H1 (cell line): ENCODE data around the gene DCAF6. TPM values are rescaled to one million over a fixed set of nuclear protein-coding genes. Genes with fewer than 3 reads are reported as not detected.

ENCODE experiments used
- CTCF ChIA-PET: fragments of 300-600 bp; sonication (Branson Sonifier 250); formaldehyde crosslinking; loops from one replicate; lab custom pipeline; 2021; ENCODE audit not compliant: partially characterized antibody; lab: Charles Lee
- POLR2A ChIA-PET: fragments of 300-600 bp; sonication (Branson Sonifier 250); formaldehyde crosslinking; loops from one replicate; lab custom pipeline; 2021; ENCODE audit warnings: inconsistent platforms; ENCODE audit not compliant: partially characterized antibody; lab: Charles Lee
- DNase-seq, 2 experiments: peaks; one replicate each; pipeline versions ENCODE4 v3.0.0 to v3.0.0-alpha.2; 2010 to 2022; ENCODE audit warnings: low spot score in 2 of 2, low read depth in 1 of 2, mixed read lengths in 1 of 2
- FAIRE-seq: peaks from 2 replicates; lab custom pipeline; 2011; peaks lifted over from hg19 to GRCh38; lab: Jason Lieb, UNC
- H2AFZ ChIP-seq: 2 replicates; pipeline ENCODE4 v1.8.1; 2012; ENCODE audit warnings: low read length, inconsistent platforms
- H2AK5ac ChIP-seq: 2 replicates; pipeline ENCODE4 v1.6.1; 2013; ENCODE audit warnings: low read depth, low read length
- H2BK120ac ChIP-seq: replicated peaks from 2 replicates; pipeline ENCODE3; 2013; ENCODE audit warnings: low read depth, low read length, inconsistent platforms
- H2BK12ac ChIP-seq: 2 replicates; pipeline ENCODE4 v1.6.1; 2013; ENCODE audit warnings: low read depth, low read length
- H2BK15ac ChIP-seq: 2 replicates; pipeline ENCODE4 v1.6.1; 2013; ENCODE audit warnings: low read length
- H2BK20ac ChIP-seq: 2 replicates; pipeline ENCODE4 v1.6.1; 2013; ENCODE audit warnings: low read length
- H2BK5ac ChIP-seq: 2 replicates; pipeline ENCODE4 v1.6.1; 2013; ENCODE audit warnings: low read depth, low read length
- H3K14ac ChIP-seq: 2 replicates; pipeline ENCODE4 v1.6.1; 2013; ENCODE audit warnings: inconsistent platforms; ENCODE audit not compliant: insufficient read length
- H3K18ac ChIP-seq: 2 replicates; pipeline ENCODE4 v1.6.1; 2013; ENCODE audit warnings: low read length; ENCODE audit errors: extremely low read depth
- H3K23ac ChIP-seq: 2 replicates; pipeline ENCODE4 v1.6.1; 2013; ENCODE audit warnings: inconsistent platforms; ENCODE audit not compliant: insufficient read length
- H3K23me2 ChIP-seq: 2 replicates; pipeline ENCODE4 v1.6.1; 2013; ENCODE audit warnings: low read depth, low read length
- H3K27ac ChIP-seq: 2 replicates; pipeline ENCODE4 v1.6.1; 2011; ENCODE audit warnings: low read depth, low read length, inconsistent platforms
- H3K27me3 ChIP-seq, 4 experiments: replicated peaks in 1 of 4; 1 replicate in 1 of 4; 2 replicates in 3 of 4; pipeline versions ENCODE4 v1.6.1 to v1.8.1; 2011 to 2013; ENCODE audit warnings: low read length in 3 of 4, mild to moderate bottlenecking in 3 of 4, inconsistent platforms in 2 of 4, mixed read lengths in 2 of 4, moderate library complexity in 1 of 4; ENCODE audit not compliant: control insufficient read depth in 3 of 4, insufficient read depth in 3 of 4; ENCODE audit errors: extremely low read depth in 1 of 4
- H3K36me3 ChIP-seq, 4 experiments: 2 replicates each; pipeline versions ENCODE4 v1.6.1 to v1.8.1; 2011 to 2013; ENCODE audit warnings: mild to moderate bottlenecking in 4 of 4, low read length in 3 of 4, moderate library complexity in 2 of 4, control low read depth in 1 of 4, inconsistent platforms in 1 of 4; ENCODE audit not compliant: insufficient read depth in 4 of 4, control insufficient read depth in 2 of 4
- H3K4ac ChIP-seq: replicated peaks from 2 replicates; pipeline ENCODE3; 2013; ENCODE audit warnings: low read length, low read depth, mixed read lengths, inconsistent platforms; ENCODE audit not compliant: insufficient read length
- H3K4me1 ChIP-seq, 4 experiments: replicated peaks in 1 of 4; 1 replicate in 1 of 4; 2 replicates in 3 of 4; pipeline versions ENCODE4 v1.6.1 to v1.8.1; 2011 to 2013; ENCODE audit warnings: low read length in 3 of 4, inconsistent platforms in 2 of 4, mixed read lengths in 1 of 4; ENCODE audit not compliant: insufficient read depth in 4 of 4, control insufficient read depth in 3 of 4
- H3K4me2 ChIP-seq, 2 experiments: 2 replicates each; pipeline versions ENCODE4 v1.6.1 to v1.8.1; 2011 to 2013; ENCODE audit warnings: low read depth in 2 of 2, low read length in 2 of 2, control low read depth in 1 of 2, inconsistent platforms in 1 of 2, mild to moderate bottlenecking in 1 of 2; ENCODE audit not compliant: insufficient read depth in 1 of 2
- H3K4me3 ChIP-seq, 4 experiments: fragments of 200-600, 300-600 bp in 1 of 4; sonication (generic), shearing (Covaris generic), sonication (Bioruptor Twin) in 1 of 4; 2 replicates each; pipeline versions ENCODE4 v1.5.1 to v1.8.1; 2011 to 2016; ENCODE audit warnings: low read length in 4 of 4, low read depth in 3 of 4, control low read depth in 2 of 4, inconsistent platforms in 2 of 4, mild to moderate bottlenecking in 2 of 4, mixed read lengths in 1 of 4, moderate library complexity in 1 of 4; ENCODE audit not compliant: insufficient read depth in 2 of 4; ENCODE audit errors: extremely low read depth in 1 of 4
- H3K56ac ChIP-seq: replicated peaks from 2 replicates; pipeline ENCODE3; 2013; ENCODE audit warnings: low read depth, mild to moderate bottlenecking, mixed read lengths, low read length, inconsistent platforms; ENCODE audit not compliant: insufficient read length
- H3K79me1 ChIP-seq: 2 replicates; pipeline ENCODE4 v1.6.1; 2013; ENCODE audit warnings: low read depth, low read length, control low read depth
- H3K79me2 ChIP-seq, 2 experiments: 2 replicates each; pipeline versions ENCODE4 v1.6.1 to v1.8.1; 2012 to 2013; ENCODE audit warnings: low read length in 2 of 2, mild to moderate bottlenecking in 2 of 2, inconsistent platforms in 1 of 2; ENCODE audit not compliant: insufficient read depth in 2 of 2, control insufficient read depth in 1 of 2
- H3K9ac ChIP-seq, 4 experiments: replicated peaks in 1 of 4; 1 replicate in 1 of 4; 2 replicates in 3 of 4; pipeline versions ENCODE4 v1.6.1 to v1.8.1; 2011 to 2013; ENCODE audit warnings: low read depth in 3 of 4, low read length in 3 of 4, control low read depth in 2 of 4, mild to moderate bottlenecking in 2 of 4, moderate library complexity in 2 of 4, inconsistent platforms in 1 of 4; ENCODE audit errors: extremely low read depth in 1 of 4
- H3K9me3 ChIP-seq, 2 experiments: 2 replicates each; pipeline versions ENCODE4 v1.6.1 to v1.8.1; 2012 to 2013; ENCODE audit warnings: mild to moderate bottlenecking in 2 of 2, moderate library complexity in 2 of 2, control low read depth in 1 of 2, inconsistent platforms in 1 of 2, low read depth in 1 of 2, low read length in 1 of 2, mixed read lengths in 1 of 2; ENCODE audit not compliant: insufficient read depth in 2 of 2
- H4K20me1 ChIP-seq, 2 experiments: replicated peaks in 1 of 2; 2 replicates each; pipeline versions ENCODE3 to v1.8.1; 2011 to 2013; ENCODE audit warnings: inconsistent platforms in 2 of 2, low read length in 2 of 2, mild to moderate bottlenecking in 1 of 2; ENCODE audit not compliant: insufficient read depth in 2 of 2, control insufficient read depth in 1 of 2
- H4K5ac ChIP-seq: 2 replicates; pipeline ENCODE4 v1.6.1; 2013; ENCODE audit warnings: low read length, low read depth, mixed read lengths, inconsistent platforms; ENCODE audit not compliant: insufficient read length
- H4K8ac ChIP-seq: 2 replicates; pipeline ENCODE4 v1.8.0; 2013; ENCODE audit warnings: mild to moderate bottlenecking, moderate library complexity, low read length, inconsistent platforms; ENCODE audit not compliant: insufficient read depth; ENCODE audit errors: extremely low read depth
- H4K91ac ChIP-seq: replicated peaks from 2 replicates; pipeline ENCODE3; 2013; ENCODE audit warnings: low read length, mixed read lengths, inconsistent platforms; ENCODE audit not compliant: insufficient read length
- BCL11A ChIP-seq, 2 experiments: IDR thresholded peaks; one replicate each; pipeline ENCODE4 v1.6.1; 2011; ENCODE audit warnings: low read depth in 2 of 2, low read length in 2 of 2, mild to moderate bottlenecking in 2 of 2
- CHD2 ChIP-seq: IDR thresholded peaks from 2 replicates; pipeline ENCODE4 v1.6.1; 2012; ENCODE audit warnings: low read length, improper control_type of control experiment
- CTBP2 ChIP-seq: IDR thresholded peaks from 2 replicates; pipeline ENCODE4 v1.7.0; 2011; ENCODE audit warnings: borderline replicate concordance, mild to moderate bottlenecking, moderate library complexity, mixed read lengths, low read length; ENCODE audit not compliant: insufficient read depth, insufficient read length
- EZH2 ChIP-seq: fragments of 200-600 bp; sonication (generic); IDR thresholded peaks from 2 replicates; pipeline ENCODE4 v1.7.1; 2012; ENCODE audit warnings: low read depth, mild to moderate bottlenecking, moderate library complexity, low read length, inconsistent platforms; ENCODE audit not compliant: severe bottlenecking
- FOSL1 ChIP-seq: IDR thresholded peaks from 2 replicates; pipeline ENCODE4 v1.6.1; 2011; ENCODE audit warnings: mild to moderate bottlenecking, low read depth, low read length, moderate library complexity; ENCODE audit not compliant: insufficient read depth
- JUN ChIP-seq: IDR thresholded peaks from 2 replicates; pipeline ENCODE4 v1.6.1; 2011; ENCODE audit warnings: low read depth, mild to moderate bottlenecking, improper control_type of control experiment, low read length
- KDM1A ChIP-seq: fragments of 200-600, 300-600 bp; sonication (generic); IDR thresholded peaks from 2 replicates; pipeline ENCODE4 v1.7.1; 2016; ENCODE audit warnings: mild to moderate bottlenecking, low read length, borderline replicate concordance
- POLR2A ChIP-seq, 2 experiments: IDR thresholded peaks; 1 replicate in 1 of 2; 2 replicates in 1 of 2; pipeline ENCODE4 v1.6.1; 2011; ENCODE audit warnings: low read depth in 2 of 2, low read length in 2 of 2, mild to moderate bottlenecking in 2 of 2; ENCODE audit errors: control extremely low read depth in 1 of 2
- RNF2 ChIP-seq: fragments of 200-900, 300-1000 bp; sonication (generic); IDR thresholded peaks from 2 replicates; pipeline ENCODE4 v1.7.1; 2016; ENCODE audit warnings: borderline replicate concordance, low read depth, mild to moderate bottlenecking, antibody characterized with exemption, low read length; ENCODE audit not compliant: poor library complexity, severe bottlenecking; ENCODE audit errors: missing control alignments
- SIX5 ChIP-seq: IDR thresholded peaks from 2 replicates; pipeline ENCODE4 v1.6.1; 2011; ENCODE audit warnings: mild to moderate bottlenecking, low read depth, low read length
- SP4 ChIP-seq: IDR thresholded peaks from 2 replicates; pipeline ENCODE4 v1.6.1; 2012; ENCODE audit warnings: low read length, inconsistent platforms
- TEAD4 ChIP-seq: IDR thresholded peaks from 2 replicates; pipeline ENCODE4 v1.6.1; 2012; ENCODE audit warnings: low read depth, low read length, inconsistent platforms, mixed read lengths
- USF2 ChIP-seq: IDR thresholded peaks from 2 replicates; pipeline ENCODE4 v1.6.1; 2011; ENCODE audit warnings: low read length, improper control_type of control experiment
- YY1 ChIP-seq: IDR thresholded peaks from 2 replicates; pipeline ENCODE4 v1.6.1; 2011; ENCODE audit warnings: low read depth, mild to moderate bottlenecking, low read length
- WGBS, 2 experiments: shearing (Covaris generic) in 1 of 2; methylation state at CpG; one replicate each; pipeline versions ENCODE4 v1.1.6 to v1.1.7; 2013 to 2015; ENCODE audit warnings: low lambda C conversion rate in 2 of 2, mixed read lengths in 2 of 2, inconsistent platforms in 1 of 2, low coverage in 1 of 2, missing lambda C conversion rate in 1 of 2; ENCODE audit not compliant: insufficient replicate concordance in 2 of 2, insufficient coverage in 1 of 2, insufficient read length in 1 of 2; ENCODE audit errors: extremely low coverage in 1 of 2, missing lambda C conversion rate in 1 of 2; 5-methylcytosine and 5-hydroxymethylcytosine counted together
- polyA plus RNA-seq, 7 experiments: library from polyadenylated mRNA; depleted of rRNA in 3 of 7; stranded (reverse) in 5 of 7; unstranded in 2 of 7; fragments of >200 nt in 5 of 7; fragments of 200-250 nt in 2 of 7; gene quantifications; 1 replicate in 5 of 7; 2 replicates in 1 of 7; 4 replicates in 1 of 7; pipeline versions ENCODE4 v1.2.1 to v1.2.3, GENCODE V29; 2011 to 2013; ENCODE audit warnings: missing spikeins in 2 of 7, mixed read lengths in 2 of 7
- total RNA-seq: library from RNA; stranded (reverse); fragmentation: NEBNext Ultra II Directional; extraction: Animal tissue kit (Norgen Biotek cat#: 25700); gene quantifications from 2 replicates; pipeline ENCODE4 v1.2.1, GENCODE V29; 2021

The DCAF6 gene
- total and polyA plus RNA-seq, 2 of the 8 experiments (the other 6 are each of a cell fraction or from before 2014, with no cell fraction given), result 12.3 to 17.4 TPM

GRCh38 chr1:167993720-167994119, 57.2 kb downstream of the DCAF6 start:
- Histone ChIP-seq H3K14ac (no peak overlapping the region), H3K9ac (no peak overlapping the region), H3K18ac (no peak overlapping the region), H2BK15ac (no peak overlapping the region), H3K4me2 (no peak overlapping the region), H3K4me3 (no peak overlapping the region), H2BK120ac (no peak overlapping the region), H4K91ac (no peak overlapping the region), H3K79me1 (no peaks in the 10 kb centered on the region), H3K56ac (no peak overlapping the region), H3K27me3 (no peaks in the 10 kb centered on the region), H2BK12ac (no peak overlapping the region), H3K23ac (no peak overlapping the region), H2BK20ac (no peak overlapping the region), H3K9me3 (no peaks in the 10 kb centered on the region), H3K23me2 (no peaks in the 10 kb centered on the region), H3K79me2 (no peaks in the 10 kb centered on the region), H3K27ac (no peak overlapping the region), H2AK5ac (no peak overlapping the region), H3K4ac (no peak overlapping the region), H3K36me3 (peaks cover 0 to 29% (median 9%) of the 10 kb centered on the region in 4 experiments; a peak in 3 of 8 replicates), H4K20me1 (peaks cover 0 to 2% of the 10 kb centered on the region in 2 experiments), H3K4me1 (no peaks in the 10 kb centered on the region), H4K8ac (no peak overlapping the region), H4K5ac (no peak overlapping the region), H2AFZ (no peak overlapping the region), H2BK5ac (no peak overlapping the region)
- ChIA-PET CTCF (interaction anchor here (0.6 kb wide), 1 partner anchor 71 kb away, joined by 3 read pairs; no protein-coding TSS in a partner anchor), POLR2A (no interaction called here)
- DNase-seq (no peak), FAIRE-seq (no peak)
- 94% methylated on average over 2 of the region's 2 CpGs; no CpG with 5 or more reads in 1 of the 2 experiments for WGBS, 2 experiments
- TF ChIP-seq BCL11A (IDR thresholded peaks at IDR 0.05; ENCODE audit: low read depth in 2 of 2, low read length in 2 of 2) (no peak), FOSL1 (no peak), RNF2 (no peak), SP4 (no peak), USF2 (no peak), SIX5 (no peak), POLR2A (IDR thresholded peaks at IDR 0.05; ENCODE audit: control extremely low read depth in 1 of 2, low read depth in 2 of 2, low read length in 2 of 2) (no peak), KDM1A (no peak), JUN (no peak), CTBP2 (no peak), EZH2 (no peak), TEAD4 (no peak), CHD2 (no peak), YY1 (no peak)
